AG04449 (cell line): ENCODE data around the gene MINAR2.

Experiments
- CTCF ChIA-PET: fragments of 350-600 bp; formaldehyde crosslinking; extraction: SDS; loops from one replicate; lab custom pipeline; 2021; ENCODE audit warnings: antibody characterized with exemption; lab: Yijun Ruan, JAX
- POLR2A ChIA-PET: fragments of 400-600, 350-600 bp; formaldehyde crosslinking; extraction: SDS; loops from one replicate; lab custom pipeline; 2020; ENCODE audit warnings: antibody characterized with exemption, inconsistent platforms; lab: Yijun Ruan, JAX
- DNase-seq: peaks from one replicate; pipeline ENCODE4 v3.0.0-alpha.2; 2010; ENCODE audit warnings: low read depth, low spot score
- H3K4me3 ChIP-seq: 2 replicates; pipeline ENCODE4 v1.5.1; 2011; ENCODE audit warnings: low read depth, mild to moderate bottlenecking, control low read depth, low read length
- TF ChIP-seq, protein P1 (sequence below): IDR thresholded peaks from one replicate; pipeline ENCODE4 v1.5.1; 2011; ENCODE audit warnings: mild to moderate bottlenecking, moderate library complexity, low read length, control low read depth, inconsistent platforms; ENCODE audit not compliant: insufficient read depth; ENCODE audit errors: missing control alignments

MINAR2 gene

DNA sequence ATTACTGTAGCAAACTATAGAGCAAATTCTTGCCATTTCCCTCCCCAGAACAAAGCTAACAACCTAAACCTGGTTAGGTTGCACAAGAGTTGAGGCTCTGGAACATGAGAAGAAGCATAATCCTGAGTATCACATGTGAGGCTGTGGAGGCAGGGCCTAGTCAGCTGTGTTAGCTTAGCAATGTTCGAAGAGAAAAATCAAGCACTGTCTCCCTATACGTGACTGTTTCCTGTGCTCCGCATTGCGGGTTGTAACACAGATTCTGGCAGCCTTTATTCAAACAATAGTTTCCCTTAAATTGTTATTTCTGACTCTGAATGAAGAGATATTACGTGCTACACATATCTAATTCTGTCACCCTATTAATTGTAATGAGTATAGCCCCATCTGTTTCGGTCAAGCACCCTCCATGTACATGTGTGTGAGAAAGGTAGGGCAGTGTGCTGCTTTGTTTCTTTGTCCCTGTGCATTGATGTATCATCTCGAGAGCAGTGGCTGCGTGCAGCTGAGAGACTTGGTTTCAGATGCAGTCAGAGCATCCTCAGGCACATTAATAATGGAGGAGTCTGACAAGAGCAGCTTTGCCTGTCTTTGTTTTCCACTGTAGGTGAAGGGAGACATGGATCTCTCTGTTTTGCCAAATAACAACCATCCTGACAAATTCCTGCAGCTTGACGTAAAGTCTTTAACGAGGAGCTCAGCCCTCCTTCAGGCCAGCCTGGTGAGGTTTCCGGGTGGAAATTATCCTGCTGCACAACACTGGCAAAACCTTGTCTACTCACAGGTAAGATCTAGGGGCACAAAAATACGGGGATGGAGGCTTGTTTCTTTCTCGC, at the start of gene MINAR2:
Gene MINAR2, plus strand, starts transcription at position 523 of the 836 bp plus-strand sequence. Its CDS starts 97 bp downstream, at position 620.
- no peak for DNase-seq
- ChIA-PET CTCF (interaction anchor here (1.0 to 1.8 kb wide), 3 partner anchors 10 to 24 kb away, joined by 3 to 8 read pairs (median 3); no protein-coding TSS in a partner anchor), POLR2A (no interaction called here)
- TF ChIP-seq, protein P1, sequence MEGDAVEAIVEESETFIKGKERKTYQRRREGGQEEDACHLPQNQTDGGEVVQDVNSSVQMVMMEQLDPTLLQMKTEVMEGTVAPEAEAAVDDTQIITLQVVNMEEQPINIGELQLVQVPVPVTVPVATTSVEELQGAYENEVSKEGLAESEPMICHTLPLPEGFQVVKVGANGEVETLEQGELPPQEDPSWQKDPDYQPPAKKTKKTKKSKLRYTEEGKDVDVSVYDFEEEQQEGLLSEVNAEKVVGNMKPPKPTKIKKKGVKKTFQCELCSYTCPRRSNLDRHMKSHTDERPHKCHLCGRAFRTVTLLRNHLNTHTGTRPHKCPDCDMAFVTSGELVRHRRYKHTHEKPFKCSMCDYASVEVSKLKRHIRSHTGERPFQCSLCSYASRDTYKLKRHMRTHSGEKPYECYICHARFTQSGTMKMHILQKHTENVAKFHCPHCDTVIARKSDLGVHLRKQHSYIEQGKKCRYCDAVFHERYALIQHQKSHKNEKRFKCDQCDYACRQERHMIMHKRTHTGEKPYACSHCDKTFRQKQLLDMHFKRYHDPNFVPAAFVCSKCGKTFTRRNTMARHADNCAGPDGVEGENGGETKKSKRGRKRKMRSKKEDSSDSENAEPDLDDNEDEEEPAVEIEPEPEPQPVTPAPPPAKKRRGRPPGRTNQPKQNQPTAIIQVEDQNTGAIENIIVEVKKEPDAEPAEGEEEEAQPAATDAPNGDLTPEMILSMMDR, result no peak
- no peak within 1 kb of the TSS for H3K4me3 ChIP-seq

DNA sequence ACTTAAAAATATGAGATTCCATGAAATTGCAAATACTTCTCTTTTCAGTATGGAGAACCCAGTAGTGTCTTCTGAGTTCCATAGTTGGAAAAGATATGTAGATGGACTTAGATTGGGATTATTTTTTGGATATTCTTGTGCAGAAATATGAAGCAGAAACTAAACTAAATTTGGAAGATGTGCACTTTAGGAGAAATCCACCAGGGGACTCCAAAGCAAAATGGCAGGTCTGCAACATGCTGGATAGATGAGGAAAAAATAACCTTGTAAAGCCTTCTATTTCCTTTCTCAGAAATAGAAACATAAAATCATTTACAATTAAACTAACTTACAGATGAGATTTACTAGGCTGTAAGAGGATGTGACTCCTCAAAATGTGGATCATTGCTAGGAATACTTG, 49.2 kb upstream of the MINAR2 start:
- CTCF ChIA-PET, result no interaction called here
- POLR2A ChIA-PET, result no interaction called here
- no peak overlapping the region for H3K4me3 ChIP-seq
- no peak for DNase-seq
- TF ChIP-seq, protein P1, result peak; percentile 5

GRCh38 chr5:129716235-129716634, 31.7 kb upstream of the MINAR2 start:
- DNase-seq, result no peak
- H3K4me3 ChIP-seq, result no peak overlapping the region
- TF ChIP-seq, protein P1, result no peak
- ChIA-PET CTCF (no interaction called here), POLR2A (no interaction called here)

- ChIA-PET CTCF (no interaction called here), POLR2A (no interaction called here)
- H3K4me3 ChIP-seq, result no peak overlapping the region
- TF ChIP-seq, protein P1, result no peak
- no peak for DNase-seq
Observed at GRCh38 chr5:129716651-129717050, 31.2 kb upstream of the MINAR2 start.

DNA sequence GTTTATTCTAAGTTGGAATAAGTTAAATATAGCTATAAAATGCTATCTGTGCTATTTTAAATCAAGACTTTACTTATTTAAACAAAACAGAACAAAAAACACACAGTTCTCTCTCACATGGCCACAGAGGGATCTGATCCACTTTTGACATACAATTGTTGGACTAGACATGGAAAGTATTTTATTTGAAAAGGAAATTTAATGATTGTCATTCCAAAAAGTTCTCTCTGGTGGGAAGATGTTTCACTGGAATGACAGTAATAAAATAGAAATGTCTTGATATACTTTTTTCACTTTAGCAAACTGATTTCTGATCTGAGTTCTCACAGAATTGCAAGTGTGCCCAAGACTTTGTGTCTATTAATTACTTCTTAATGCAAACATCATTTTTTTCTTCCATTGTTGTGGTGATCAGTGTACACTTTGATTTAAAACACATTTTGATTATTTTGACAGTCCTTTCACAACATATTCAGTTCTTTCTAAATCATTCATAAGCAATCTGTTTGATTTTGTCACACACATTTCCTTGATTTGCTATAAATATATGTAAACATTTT, 30.1 kb upstream of the MINAR2 start:
- no peak overlapping the region for H3K4me3 ChIP-seq
- DNase-seq, result no peak
- TF ChIP-seq, protein P1, result no peak
- ChIA-PET CTCF (interaction anchor here (0.9 kb wide), 1 partner anchor 54 kb away, joined by 3 read pairs; no protein-coding TSS in a partner anchor), POLR2A (no interaction called here)

GRCh38 chr5:129718471-129719090, 29.3 kb upstream of the MINAR2 start:
- no peak overlapping the region for H3K4me3 ChIP-seq
- TF ChIP-seq, protein P1, result no peak
- no peak for DNase-seq
- ChIA-PET POLR2A (no interaction called here), CTCF (interaction anchor here (1.2 kb wide), 1 partner anchor 53 kb away, joined by 3 read pairs; no protein-coding TSS in a partner anchor)
